ENCODE data around the gene PSAP.

The PSAP gene

GRCh38 chr10:71816421-71816851 lies 34.6 kb downstream of the PSAP start:
- DNase-seq (ENCODE audit: low spot score): no peak
- no peak overlapping the region for H3K4me3 ChIP-seq
- TF ChIP-seq CTCF (IDR thresholded peaks at IDR 0.05): no peak
- no peak overlapping the region for H3K27ac ChIP-seq

- Histone ChIP-seq H3K4me3 (no peak overlapping the region), H3K27ac (no peak overlapping the region)
- TF ChIP-seq CTCF (IDR thresholded peaks at IDR 0.05): no peak
- no peak for DNase-seq (ENCODE audit: low spot score)
Observed at GRCh38 chr10:71815515-71816130, 35.4 kb downstream of the PSAP start.

GRCh38 chr10:71814922-71815411 lies 36.1 kb downstream of the PSAP start:
- no peak for DNase-seq (ENCODE audit: low spot score)
- no peak for TF ChIP-seq CTCF (IDR thresholded peaks at IDR 0.05)
- no peak overlapping the region for H3K4me3 ChIP-seq
- no peak overlapping the region for H3K27ac ChIP-seq

- no peak for TF ChIP-seq CTCF (IDR thresholded peaks at IDR 0.05)
- Histone ChIP-seq H3K4me3 (no peak overlapping the region), H3K27ac (no peak overlapping the region)
- DNase-seq (ENCODE audit: low spot score): no peak
Observed at GRCh38 chr10:71812913-71813590, 38.0 kb downstream of the PSAP start.

DNA sequence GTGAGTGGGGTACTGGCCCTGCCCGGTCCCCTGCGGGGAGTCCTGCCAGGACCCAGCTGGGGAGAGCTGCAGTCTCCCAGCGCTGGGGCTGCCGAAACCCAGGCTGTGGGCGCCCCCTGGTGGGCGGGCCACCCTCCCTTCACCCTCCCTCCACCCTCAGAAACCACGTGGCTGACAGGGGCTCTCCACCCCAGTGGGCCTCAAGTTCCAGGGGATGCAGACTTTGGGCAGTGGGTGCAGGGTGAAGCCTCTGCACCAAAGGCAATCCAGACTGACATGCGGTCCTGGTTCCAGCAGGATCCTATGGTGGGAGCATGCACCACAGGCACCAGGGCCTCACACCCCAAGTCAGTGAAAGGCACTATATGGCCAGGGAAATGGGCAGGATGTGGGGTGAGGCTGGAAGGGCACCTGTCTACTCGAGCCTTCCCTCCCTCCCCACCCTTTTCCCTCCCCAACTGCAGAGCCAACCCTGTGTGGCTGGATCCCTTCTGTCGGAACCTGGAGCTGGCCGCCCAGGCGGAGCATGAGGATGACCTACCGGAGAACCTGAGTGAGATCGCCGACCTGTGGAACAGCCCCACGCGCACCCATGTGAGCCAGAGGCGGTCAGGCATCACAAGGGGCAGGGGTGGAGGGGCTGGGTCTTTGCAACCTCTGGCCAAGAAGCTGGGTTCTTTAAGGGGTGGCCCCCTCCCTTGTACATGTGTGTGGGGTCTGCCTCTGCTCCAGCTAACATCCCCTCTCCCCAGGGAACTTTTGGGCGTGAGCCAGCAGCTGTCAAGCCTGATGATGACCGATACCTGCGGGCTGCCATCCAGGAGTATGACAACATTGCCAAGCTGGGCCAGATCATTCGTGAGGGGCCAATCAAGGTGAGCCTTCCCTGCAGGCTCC lies 38.8 kb downstream of the PSAP start:
- no peak for DNase-seq (ENCODE audit: low spot score)
- peak; percentile 69 for TF ChIP-seq CTCF (IDR thresholded peaks at IDR 0.05)
- Histone ChIP-seq H3K27ac (no peak overlapping the region), H3K4me3 (no peak overlapping the region)

DNA sequence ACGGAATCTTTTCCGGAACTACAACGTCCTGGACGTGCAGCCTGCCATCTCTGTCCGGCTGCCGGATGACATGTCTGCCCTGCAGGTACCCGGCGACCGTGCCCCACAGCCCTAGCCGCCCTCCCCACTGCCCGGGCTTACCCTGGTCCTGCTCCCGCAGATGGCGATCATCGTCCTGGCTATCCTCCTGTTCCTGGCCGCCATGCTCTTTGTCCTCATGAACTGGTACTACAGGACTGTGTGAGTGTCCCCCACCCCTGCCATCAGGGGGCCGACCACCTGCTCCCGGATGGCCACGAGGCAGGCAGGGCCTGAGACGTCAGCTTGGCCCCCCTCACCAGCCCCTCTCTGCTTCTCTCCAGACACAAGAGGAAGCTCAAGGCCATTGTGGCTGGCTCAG lies 39.7 kb downstream of the PSAP start:
- H3K27ac ChIP-seq: no peak overlapping the region
- no peak for DNase-seq (ENCODE audit: low spot score)
- no peak for TF ChIP-seq CTCF (IDR thresholded peaks at IDR 0.05)

More for the DNA sequence above, 39.7 kb downstream of the PSAP start:
- no peak overlapping the region for H3K4me3 ChIP-seq

Data from coronary artery (tissue), 2 donors.